Lower leg skin (tissue), 4 donors: ENCODE results near the gene CELF5. TPM values are rescaled to one million over a fixed set of nuclear protein-coding genes. Genes with fewer than 3 reads are reported as not detected.
"Not testable (repeated sequence)": the region's sequence is repeated elsewhere in the genome, so short reads cannot be mapped to it uniquely, and the experiment has no call there.

Source experiments
- DNase-seq, 2 donors: peaks; one replicate each; pipeline ENCODE4 v3.0.0-alpha.2; 2019; ENCODE audit warnings: low spot score in 2 of 2
- H3K4me3 ChIP-seq: fragments of 200-600 bp; sonication (generic); 2 replicates; pipeline ENCODE4 v1.5.1; 2017; ENCODE audit warnings: mild to moderate bottlenecking, low read depth; ENCODE audit not compliant: poor library complexity, severe bottlenecking
- CTCF ChIP-seq, 3 donors: fragments of 450-650 bp; IDR thresholded peaks; one replicate each; pipeline ENCODE4 v1.5.1; 2016; ENCODE audit warnings: antibody characterized with exemption in 3 of 3, mild to moderate bottlenecking in 3 of 3, moderate library complexity in 2 of 3
- POLR2A ChIP-seq, 2 donors: fragments of 450-650 bp; IDR thresholded peaks; one replicate each; pipeline ENCODE4 v1.6.1; 2016 to 2017; ENCODE audit warnings: antibody characterized with exemption in 2 of 2, mild to moderate bottlenecking in 1 of 2, moderate library complexity in 1 of 2
- WGBS, 2 donors: methylation state at CpG; one replicate each; pipeline ENCODE4 v1.1.5; 2018; 5-methylcytosine and 5-hydroxymethylcytosine counted together
- intact Hi-C: fragments of 100-400 bp; cut with DNase I; formaldehyde crosslinking; loops from one replicate; pipeline ENCODE4 v1.15.0; 2023; ENCODE audit warnings: low total_unique reads
- total RNA-seq, 4 donors: library from RNA; depleted of rRNA; stranded (reverse); fragments of >200 nt; gene quantifications; one replicate each; pipeline ENCODE4 v1.1.0, GENCODE V29; 2016

Gene CELF5
- total RNA-seq, 4 donors from 2014 or later: 0.20 to 0.39 TPM; not detected in 2

- H3K4me3 ChIP-seq: no peak overlapping the region
- intact Hi-C loops: no loop called here
- 9 to 17% methylated on average over 23 of the region's 23 CpGs for WGBS, 2 donors
- DNase-seq: no peak
- TF ChIP-seq CTCF (IDR thresholded peaks at IDR 0.05): no peak
- no peak for TF ChIP-seq POLR2A (IDR thresholded peaks at IDR 0.05)
Measured at GRCh38 chr19:3289971-3290569, 65.6 kb downstream of the CELF5 start.

GRCh38 chr19:3290858-3291257 lies 66.4 kb downstream of the CELF5 start:
- H3K4me3 ChIP-seq, DNase-seq, intact Hi-C loops: not testable (repeated sequence)
- WGBS, 2 donors: 82 to 92% methylated on average over 6 of the region's 6 CpGs

GRCh38 chr19:3291644-3292043 lies 67.2 kb downstream of the CELF5 start:
- no peak overlapping the region for H3K4me3 ChIP-seq
- TF ChIP-seq POLR2A (IDR thresholded peaks at IDR 0.05): no peak
- TF ChIP-seq CTCF (IDR thresholded peaks at IDR 0.05): no peak
- WGBS, 2 donors: 73 to 84% methylated on average over 5 of the region's 5 CpGs
- no peak for DNase-seq
- intact Hi-C loops: no loop called here

GRCh38 chr19:3292958-3293529 lies 68.6 kb downstream of the CELF5 start:
- no peak overlapping the region for H3K4me3 ChIP-seq
- no peak for TF ChIP-seq POLR2A (IDR thresholded peaks at IDR 0.05)
- TF ChIP-seq CTCF (IDR thresholded peaks at IDR 0.05): no peak
- DNase-seq: no peak
- WGBS, 2 donors: 78 to 95% methylated on average over 7 to 23 of the region's 23 CpGs
- intact Hi-C loops: no loop called here

GRCh38 chr19:3293560-3293959 lies 69.1 kb downstream of the CELF5 start:
- H3K4me3 ChIP-seq: no peak overlapping the region
- TF ChIP-seq CTCF (IDR thresholded peaks at IDR 0.05): no peak
- TF ChIP-seq POLR2A (IDR thresholded peaks at IDR 0.05): no peak
- intact Hi-C loops: no loop called here
- no peak for DNase-seq
- WGBS, 2 donors: 76 to 84% methylated on average over 9 of the region's 9 CpGs

GRCh38 chr19:3294080-3294850 lies 69.8 kb downstream of the CELF5 start:
- no peak for DNase-seq
- intact Hi-C loops: no loop called here
- 75 to 86% methylated on average over 20 of the region's 20 CpGs for WGBS, 2 donors
- TF ChIP-seq CTCF (IDR thresholded peaks at IDR 0.05) (no peak), POLR2A (IDR thresholded peaks at IDR 0.05) (no peak)
- no peak overlapping the region for H3K4me3 ChIP-seq
